Neural cell (in vitro differentiated cells): Measurements from ENCODE around the gene NRIP3. TPM values are rescaled to one million over a fixed set of nuclear protein-coding genes. Genes with fewer than 3 reads are reported as not detected.

Experiments
- H2AFZ ChIP-seq: fragments of 200-600, 300-800 bp; sonication (generic), shearing (Covaris generic); 2 replicates; pipeline ENCODE4 v1.6.0; 2014; ENCODE audit warnings: low read depth, mild to moderate bottlenecking, antibody characterized with exemption, low read length, moderate library complexity
- H3F3A ChIP-seq: fragments of 200-600 bp; shearing (Covaris generic); 2 replicates; pipeline ENCODE4 v1.6.1; 2016; ENCODE audit warnings: mild to moderate bottlenecking, moderate library complexity, mixed read lengths, antibody characterized with exemption, low read length; ENCODE audit not compliant: insufficient read depth, poor library complexity, severe bottlenecking
- H3K27ac ChIP-seq: fragments of 200-600, 300-800 bp; sonication (generic), shearing (Covaris generic); 2 replicates; pipeline ENCODE4 v1.5.1; 2014; ENCODE audit warnings: mild to moderate bottlenecking, low read length, moderate library complexity
- H3K27me3 ChIP-seq: fragments of 300-800, 200-600 bp; sonication (generic), shearing (Covaris generic); 2 replicates; pipeline ENCODE4 v1.6.0; 2014; ENCODE audit warnings: mild to moderate bottlenecking, low read depth, low read length, moderate library complexity; ENCODE audit not compliant: insufficient read depth
- H3K36me3 ChIP-seq: fragments of 300-800, 200-600 bp; sonication (generic), shearing (Covaris generic); 2 replicates; pipeline ENCODE4 v1.5.1; 2014; ENCODE audit warnings: mild to moderate bottlenecking, antibody characterized with exemption, low read length, moderate library complexity; ENCODE audit not compliant: insufficient read depth
- H3K4me2 ChIP-seq: fragments of 300-800, 200-600 bp; sonication (generic), shearing (Covaris generic); 2 replicates; pipeline ENCODE4 v1.6.0; 2014; ENCODE audit warnings: mild to moderate bottlenecking, low read length
- H3K4me3 ChIP-seq: fragments of 300-800, 200-600 bp; sonication (generic), shearing (Covaris generic); 2 replicates; pipeline ENCODE4 v1.5.1; 2014; ENCODE audit warnings: mild to moderate bottlenecking, low read length, moderate library complexity
- H3K79me2 ChIP-seq: fragments of 200-600 bp; shearing (Covaris generic); replicated peaks from 2 replicates; pipeline ENCODE4 v1.6.0; 2014; ENCODE audit warnings: mild to moderate bottlenecking, low read length, moderate library complexity; ENCODE audit not compliant: insufficient read depth
- H3K9ac ChIP-seq: fragments of 300-800, 200-600 bp; sonication (generic), shearing (Covaris generic); 2 replicates; pipeline ENCODE4 v1.6.1; 2016; ENCODE audit warnings: mild to moderate bottlenecking, low read length, mixed read lengths
- H3K9me2 ChIP-seq: fragments of 200-600 bp; shearing (Covaris generic); 2 replicates; pipeline ENCODE4 v1.6.1; 2016; ENCODE audit warnings: mild to moderate bottlenecking, low read length, mixed read lengths; ENCODE audit not compliant: insufficient read depth
- H3K9me3 ChIP-seq: fragments of 200-600, 300-800 bp; sonication (generic), shearing (Covaris generic); 2 replicates; pipeline ENCODE4 v1.6.1; 2016; ENCODE audit warnings: mild to moderate bottlenecking, mixed run types, low read length, moderate library complexity, mixed read lengths
- H4K20me1 ChIP-seq: fragments of 200-600 bp; shearing (Covaris generic); 2 replicates; pipeline ENCODE4 v1.6.1; 2016; ENCODE audit warnings: mild to moderate bottlenecking, mixed run types; ENCODE audit not compliant: insufficient read depth
- CTCF ChIP-seq: fragments of 450-650 bp; IDR thresholded peaks from 2 replicates; pipeline ENCODE4 v1.5.1; 2014; ENCODE audit warnings: antibody characterized with exemption, mild to moderate bottlenecking, moderate library complexity; ENCODE audit not compliant: poor library complexity, severe bottlenecking
- EP300 ChIP-seq: fragments of 450-650 bp; conservative IDR thresholded peaks from 2 replicates; pipeline ENCODE4 v1.6.1; 2014; ENCODE audit warnings: antibody characterized with exemption, mild to moderate bottlenecking, moderate library complexity; ENCODE audit not compliant: poor library complexity, severe bottlenecking
- EZH2 ChIP-seq: fragments of 200-600, 300-800 bp; shearing (Covaris generic), sonication (generic); IDR thresholded peaks from 2 replicates; pipeline ENCODE4 v1.6.1; 2014; ENCODE audit warnings: antibody characterized with exemption, low read length, borderline replicate concordance, mild to moderate bottlenecking; ENCODE audit not compliant: insufficient read depth, poor library complexity, severe bottlenecking
- MXI1 ChIP-seq: fragments of 450-650 bp; conservative IDR thresholded peaks from 2 replicates; pipeline ENCODE4 v1.6.1; 2014; ENCODE audit warnings: antibody characterized with exemption, mild to moderate bottlenecking; ENCODE audit not compliant: poor library complexity, severe bottlenecking
- POLR2AphosphoS5 ChIP-seq: IDR thresholded peaks from 2 replicates; pipeline ENCODE4 v1.6.1; 2012
- RAD21 ChIP-seq: fragments of 450-650 bp; conservative IDR thresholded peaks from 2 replicates; pipeline ENCODE4 v1.6.1; 2014; ENCODE audit warnings: antibody characterized with exemption, mild to moderate bottlenecking, moderate library complexity
- REST ChIP-seq: IDR thresholded peaks from 2 replicates; pipeline ENCODE4 v1.6.1; 2012; ENCODE audit warnings: borderline replicate concordance
- SMC3 ChIP-seq: fragments of 450-650 bp; conservative IDR thresholded peaks from 2 replicates; pipeline ENCODE4 v1.6.1; 2014; ENCODE audit warnings: antibody characterized with exemption, mild to moderate bottlenecking, moderate library complexity; ENCODE audit not compliant: poor library complexity
- TAF1 ChIP-seq: IDR thresholded peaks from 2 replicates; pipeline ENCODE4 v1.6.1; 2012; ENCODE audit warnings: low read depth
- polyA plus RNA-seq: library from polyadenylated mRNA; depleted of rRNA; stranded (reverse); fragments of >200 nt; gene quantifications from 2 replicates; pipeline ENCODE4 v1.2.3, GENCODE V29; 2014

The NRIP3 gene
- polyA plus RNA-seq, 1 donor from 2014 or later = 8.8 TPM

GRCh38 chr11:9025101-9025850 lies 21.5 kb upstream of the NRIP3 start:
- Histone ChIP-seq H3K9me2 (no peaks in the 10 kb centered on the region), H3K9me3 (no peaks in the 10 kb centered on the region), H3K4me2 (no peak overlapping the region), H3K9ac (no peak overlapping the region), H2AFZ (no peak overlapping the region), H3K27me3 (no peaks in the 10 kb centered on the region), H3K36me3 (no peaks in the 10 kb centered on the region), H4K20me1 (no peaks in the 10 kb centered on the region), H3K79me2 (no peaks in the 10 kb centered on the region), H3K4me3 (no peak overlapping the region), H3K27ac (no peak overlapping the region), H3F3A (no peaks in the 10 kb centered on the region)
- no peak for TF ChIP-seq CTCF

GRCh38 chr11:9022961-9023680 lies 19.3 kb upstream of the NRIP3 start:
- Histone ChIP-seq H3K9me3 (no peaks in the 10 kb centered on the region), H4K20me1 (no peaks in the 10 kb centered on the region), H3K27me3 (no peaks in the 10 kb centered on the region), H3K9me2 (no peaks in the 10 kb centered on the region), H3K36me3 (no peaks in the 10 kb centered on the region), H3K79me2 (no peaks in the 10 kb centered on the region), H3K4me2 (no peak overlapping the region), H3F3A (no peaks in the 10 kb centered on the region), H3K4me3 (no peak overlapping the region), H3K27ac (no peak overlapping the region), H2AFZ (no peak overlapping the region), H3K9ac (no peak overlapping the region)
- no peak for TF ChIP-seq POLR2AphosphoS5
- TF ChIP-seq EZH2 = no peak
- no peak for TF ChIP-seq MXI1
- no peak for TF ChIP-seq EP300
- TF ChIP-seq SMC3 = no peak
- no peak for TF ChIP-seq REST
- TF ChIP-seq RAD21 = no peak
- no peak for TF ChIP-seq TAF1
- TF ChIP-seq CTCF = no peak
